Neural cell (in vitro differentiated cells): Measurements from ENCODE around the gene LTBP4. TPM values are rescaled to one million over a fixed set of nuclear protein-coding genes. Genes with fewer than 3 reads are reported as not detected.

ENCODE experiments used
- H2AFZ ChIP-seq: fragments of 200-600, 300-800 bp; sonication (generic), shearing (Covaris generic); 2 replicates; pipeline ENCODE4 v1.6.0; 2014; ENCODE audit warnings: low read depth, mild to moderate bottlenecking, antibody characterized with exemption, low read length, moderate library complexity
- H3F3A ChIP-seq: fragments of 200-600 bp; shearing (Covaris generic); 2 replicates; pipeline ENCODE4 v1.6.1; 2016; ENCODE audit warnings: mild to moderate bottlenecking, moderate library complexity, mixed read lengths, antibody characterized with exemption, low read length; ENCODE audit not compliant: insufficient read depth, poor library complexity, severe bottlenecking
- H3K27ac ChIP-seq: fragments of 200-600, 300-800 bp; sonication (generic), shearing (Covaris generic); 2 replicates; pipeline ENCODE4 v1.5.1; 2014; ENCODE audit warnings: mild to moderate bottlenecking, low read length, moderate library complexity
- H3K27me3 ChIP-seq: fragments of 300-800, 200-600 bp; sonication (generic), shearing (Covaris generic); 2 replicates; pipeline ENCODE4 v1.6.0; 2014; ENCODE audit warnings: mild to moderate bottlenecking, low read depth, low read length, moderate library complexity; ENCODE audit not compliant: insufficient read depth
- H3K36me3 ChIP-seq: fragments of 300-800, 200-600 bp; sonication (generic), shearing (Covaris generic); 2 replicates; pipeline ENCODE4 v1.5.1; 2014; ENCODE audit warnings: mild to moderate bottlenecking, antibody characterized with exemption, low read length, moderate library complexity; ENCODE audit not compliant: insufficient read depth
- H3K4me2 ChIP-seq: fragments of 300-800, 200-600 bp; sonication (generic), shearing (Covaris generic); 2 replicates; pipeline ENCODE4 v1.6.0; 2014; ENCODE audit warnings: mild to moderate bottlenecking, low read length
- H3K4me3 ChIP-seq: fragments of 300-800, 200-600 bp; sonication (generic), shearing (Covaris generic); 2 replicates; pipeline ENCODE4 v1.5.1; 2014; ENCODE audit warnings: mild to moderate bottlenecking, low read length, moderate library complexity
- H3K79me2 ChIP-seq: fragments of 200-600 bp; shearing (Covaris generic); replicated peaks from 2 replicates; pipeline ENCODE4 v1.6.0; 2014; ENCODE audit warnings: mild to moderate bottlenecking, low read length, moderate library complexity; ENCODE audit not compliant: insufficient read depth
- H3K9ac ChIP-seq: fragments of 300-800, 200-600 bp; sonication (generic), shearing (Covaris generic); 2 replicates; pipeline ENCODE4 v1.6.1; 2016; ENCODE audit warnings: mild to moderate bottlenecking, low read length, mixed read lengths
- H3K9me2 ChIP-seq: fragments of 200-600 bp; shearing (Covaris generic); 2 replicates; pipeline ENCODE4 v1.6.1; 2016; ENCODE audit warnings: mild to moderate bottlenecking, low read length, mixed read lengths; ENCODE audit not compliant: insufficient read depth
- H3K9me3 ChIP-seq: fragments of 200-600, 300-800 bp; sonication (generic), shearing (Covaris generic); 2 replicates; pipeline ENCODE4 v1.6.1; 2016; ENCODE audit warnings: mild to moderate bottlenecking, mixed run types, low read length, moderate library complexity, mixed read lengths
- H4K20me1 ChIP-seq: fragments of 200-600 bp; shearing (Covaris generic); 2 replicates; pipeline ENCODE4 v1.6.1; 2016; ENCODE audit warnings: mild to moderate bottlenecking, mixed run types; ENCODE audit not compliant: insufficient read depth
- EP300 ChIP-seq: fragments of 450-650 bp; conservative IDR thresholded peaks from 2 replicates; pipeline ENCODE4 v1.6.1; 2014; ENCODE audit warnings: antibody characterized with exemption, mild to moderate bottlenecking, moderate library complexity; ENCODE audit not compliant: poor library complexity, severe bottlenecking
- EZH2 ChIP-seq: fragments of 200-600, 300-800 bp; shearing (Covaris generic), sonication (generic); IDR thresholded peaks from 2 replicates; pipeline ENCODE4 v1.6.1; 2014; ENCODE audit warnings: antibody characterized with exemption, low read length, borderline replicate concordance, mild to moderate bottlenecking; ENCODE audit not compliant: insufficient read depth, poor library complexity, severe bottlenecking
- MXI1 ChIP-seq: fragments of 450-650 bp; conservative IDR thresholded peaks from 2 replicates; pipeline ENCODE4 v1.6.1; 2014; ENCODE audit warnings: antibody characterized with exemption, mild to moderate bottlenecking; ENCODE audit not compliant: poor library complexity, severe bottlenecking
- POLR2AphosphoS5 ChIP-seq: IDR thresholded peaks from 2 replicates; pipeline ENCODE4 v1.6.1; 2012
- RAD21 ChIP-seq: fragments of 450-650 bp; conservative IDR thresholded peaks from 2 replicates; pipeline ENCODE4 v1.6.1; 2014; ENCODE audit warnings: antibody characterized with exemption, mild to moderate bottlenecking, moderate library complexity
- SMC3 ChIP-seq: fragments of 450-650 bp; conservative IDR thresholded peaks from 2 replicates; pipeline ENCODE4 v1.6.1; 2014; ENCODE audit warnings: antibody characterized with exemption, mild to moderate bottlenecking, moderate library complexity; ENCODE audit not compliant: poor library complexity
- TAF1 ChIP-seq: IDR thresholded peaks from 2 replicates; pipeline ENCODE4 v1.6.1; 2012; ENCODE audit warnings: low read depth
- polyA plus RNA-seq: library from polyadenylated mRNA; depleted of rRNA; stranded (reverse); fragments of >200 nt; gene quantifications from 2 replicates; pipeline ENCODE4 v1.2.3, GENCODE V29; 2014
- TF ChIP-seq, protein P1 (sequence below): fragments of 450-650 bp; IDR thresholded peaks from 2 replicates; pipeline ENCODE4 v1.5.1; 2014; ENCODE audit warnings: antibody characterized with exemption, mild to moderate bottlenecking, moderate library complexity; ENCODE audit not compliant: poor library complexity, severe bottlenecking
- TF ChIP-seq, protein P2 (sequence below): IDR thresholded peaks from 2 replicates; pipeline ENCODE4 v1.6.1; 2012; ENCODE audit warnings: borderline replicate concordance

Gene LTBP4
- polyA plus RNA-seq, 1 donor from 2014 or later = 55.6 TPM

DNA sequence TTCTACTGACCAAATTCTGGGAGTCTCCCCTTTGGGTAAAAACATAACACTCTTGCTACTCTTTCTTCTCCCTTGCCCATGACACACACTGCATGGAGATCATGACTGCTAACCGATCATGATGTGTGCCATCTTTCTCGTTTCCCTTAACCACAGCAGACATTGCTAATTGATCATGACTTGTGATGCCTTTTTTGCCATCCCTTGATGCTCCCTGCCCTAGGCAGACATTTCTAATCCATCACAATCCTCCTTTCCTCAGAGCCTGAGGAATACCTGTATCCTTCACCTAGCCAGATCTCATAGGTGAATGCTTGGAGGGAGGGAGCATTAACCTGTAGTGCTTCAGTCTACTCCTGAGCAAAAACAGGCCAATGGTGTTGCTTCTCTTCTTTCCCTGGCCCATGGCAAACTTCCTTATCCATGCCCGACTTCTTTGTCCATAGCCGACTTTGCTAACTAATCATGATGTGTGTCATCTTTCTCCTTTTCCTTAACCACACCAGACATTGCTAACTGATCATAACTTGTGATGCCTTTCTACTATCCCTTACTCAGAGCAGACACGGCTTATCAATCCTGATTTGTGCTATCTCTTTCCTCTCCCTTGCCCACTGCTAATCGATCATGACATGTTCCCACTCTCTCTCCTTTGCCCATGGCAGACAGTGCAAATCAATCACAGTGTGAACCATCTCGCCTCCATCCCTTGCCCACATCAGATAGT lies 71.6 kb downstream of the LTBP4 start:
- Histone ChIP-seq H3F3A (no peaks in the 10 kb centered on the region), H3K36me3 (peaks cover 25% of the 10 kb centered on the region), H3K27me3 (no peaks in the 10 kb centered on the region), H3K9me3 (peaks cover 9% of the 10 kb centered on the region), H3K4me3 (no peak overlapping the region), H3K79me2 (no peaks in the 10 kb centered on the region), H3K4me2 (no peak overlapping the region), H4K20me1 (no peaks in the 10 kb centered on the region), H3K9me2 (no peaks in the 10 kb centered on the region), H3K27ac (no peak overlapping the region), H2AFZ (no peak overlapping the region), H3K9ac (no peak overlapping the region)
- no peak for TF ChIP-seq RAD21
- no peak for TF ChIP-seq EZH2
- no peak for TF ChIP-seq SMC3
- TF ChIP-seq, protein P1, sequence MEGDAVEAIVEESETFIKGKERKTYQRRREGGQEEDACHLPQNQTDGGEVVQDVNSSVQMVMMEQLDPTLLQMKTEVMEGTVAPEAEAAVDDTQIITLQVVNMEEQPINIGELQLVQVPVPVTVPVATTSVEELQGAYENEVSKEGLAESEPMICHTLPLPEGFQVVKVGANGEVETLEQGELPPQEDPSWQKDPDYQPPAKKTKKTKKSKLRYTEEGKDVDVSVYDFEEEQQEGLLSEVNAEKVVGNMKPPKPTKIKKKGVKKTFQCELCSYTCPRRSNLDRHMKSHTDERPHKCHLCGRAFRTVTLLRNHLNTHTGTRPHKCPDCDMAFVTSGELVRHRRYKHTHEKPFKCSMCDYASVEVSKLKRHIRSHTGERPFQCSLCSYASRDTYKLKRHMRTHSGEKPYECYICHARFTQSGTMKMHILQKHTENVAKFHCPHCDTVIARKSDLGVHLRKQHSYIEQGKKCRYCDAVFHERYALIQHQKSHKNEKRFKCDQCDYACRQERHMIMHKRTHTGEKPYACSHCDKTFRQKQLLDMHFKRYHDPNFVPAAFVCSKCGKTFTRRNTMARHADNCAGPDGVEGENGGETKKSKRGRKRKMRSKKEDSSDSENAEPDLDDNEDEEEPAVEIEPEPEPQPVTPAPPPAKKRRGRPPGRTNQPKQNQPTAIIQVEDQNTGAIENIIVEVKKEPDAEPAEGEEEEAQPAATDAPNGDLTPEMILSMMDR = no peak
- no peak for TF ChIP-seq MXI1
- TF ChIP-seq TAF1 = no peak
- TF ChIP-seq EP300 = no peak
- no peak for TF ChIP-seq POLR2AphosphoS5
- TF ChIP-seq, protein P2, sequence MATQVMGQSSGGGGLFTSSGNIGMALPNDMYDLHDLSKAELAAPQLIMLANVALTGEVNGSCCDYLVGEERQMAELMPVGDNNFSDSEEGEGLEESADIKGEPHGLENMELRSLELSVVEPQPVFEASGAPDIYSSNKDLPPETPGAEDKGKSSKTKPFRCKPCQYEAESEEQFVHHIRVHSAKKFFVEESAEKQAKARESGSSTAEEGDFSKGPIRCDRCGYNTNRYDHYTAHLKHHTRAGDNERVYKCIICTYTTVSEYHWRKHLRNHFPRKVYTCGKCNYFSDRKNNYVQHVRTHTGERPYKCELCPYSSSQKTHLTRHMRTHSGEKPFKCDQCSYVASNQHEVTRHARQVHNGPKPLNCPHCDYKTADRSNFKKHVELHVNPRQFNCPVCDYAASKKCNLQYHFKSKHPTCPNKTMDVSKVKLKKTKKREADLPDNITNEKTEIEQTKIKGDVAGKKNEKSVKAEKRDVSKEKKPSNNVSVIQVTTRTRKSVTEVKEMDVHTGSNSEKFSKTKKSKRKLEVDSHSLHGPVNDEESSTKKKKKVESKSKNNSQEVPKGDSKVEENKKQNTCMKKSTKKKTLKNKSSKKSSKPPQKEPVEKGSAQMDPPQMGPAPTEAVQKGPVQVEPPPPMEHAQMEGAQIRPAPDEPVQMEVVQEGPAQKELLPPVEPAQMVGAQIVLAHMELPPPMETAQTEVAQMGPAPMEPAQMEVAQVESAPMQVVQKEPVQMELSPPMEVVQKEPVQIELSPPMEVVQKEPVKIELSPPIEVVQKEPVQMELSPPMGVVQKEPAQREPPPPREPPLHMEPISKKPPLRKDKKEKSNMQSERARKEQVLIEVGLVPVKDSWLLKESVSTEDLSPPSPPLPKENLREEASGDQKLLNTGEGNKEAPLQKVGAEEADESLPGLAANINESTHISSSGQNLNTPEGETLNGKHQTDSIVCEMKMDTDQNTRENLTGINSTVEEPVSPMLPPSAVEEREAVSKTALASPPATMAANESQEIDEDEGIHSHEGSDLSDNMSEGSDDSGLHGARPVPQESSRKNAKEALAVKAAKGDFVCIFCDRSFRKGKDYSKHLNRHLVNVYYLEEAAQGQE = no peak

DNA sequence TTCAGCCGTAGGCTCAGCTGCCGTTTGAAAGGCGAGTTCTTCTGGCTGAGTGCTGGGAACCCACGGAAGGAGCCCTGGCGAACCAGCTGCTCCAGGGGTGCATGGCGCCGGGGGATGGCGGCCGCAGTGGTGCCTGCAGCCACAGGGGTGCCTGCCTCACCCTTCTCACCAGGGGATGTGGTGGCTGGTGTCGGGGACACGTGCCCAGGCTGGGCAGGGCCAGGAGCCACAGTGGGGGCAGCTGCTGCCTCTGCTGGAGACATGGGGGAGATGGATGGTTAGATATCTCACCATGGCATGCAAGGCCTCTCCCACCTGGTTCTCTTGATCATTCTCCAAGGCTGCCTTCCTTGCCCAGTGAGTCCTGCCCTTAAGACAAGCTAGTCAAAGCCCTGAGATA lies 72.2 kb downstream of the LTBP4 start:
- Histone ChIP-seq H2AFZ (no peak overlapping the region), H3K4me2 (no peak overlapping the region), H3K4me3 (no peak overlapping the region), H3K9ac (no peak overlapping the region), H3K27me3 (no peaks in the 10 kb centered on the region), H4K20me1 (no peaks in the 10 kb centered on the region), H3K9me2 (no peaks in the 10 kb centered on the region), H3F3A (no peaks in the 10 kb centered on the region), H3K36me3 (peaks cover 25% of the 10 kb centered on the region), H3K27ac (no peak overlapping the region), H3K79me2 (no peaks in the 10 kb centered on the region), H3K9me3 (peaks cover 9% of the 10 kb centered on the region)
- TF ChIP-seq EP300 (no peak), TAF1 (no peak), SMC3 (no peak), POLR2AphosphoS5 (no peak)
